Caco-2 (cell line): Measurements from ENCODE around the gene ING1. TPM values are rescaled to one million over a fixed set of nuclear protein-coding genes. Genes with fewer than 3 reads are reported as not detected.
"Not testable (repeated sequence)": the region's sequence is repeated elsewhere in the genome, so short reads cannot be mapped to it uniquely, and the experiment has no call there.

ENCODE experiments used
- BruUV-seq: library from RNA; stranded (reverse); fragments of 400-500 nt; replicated peaks from 2 replicates; lab custom pipeline; 2021; lab: Mats Ljungman, UMichigan
- CTCF ChIA-PET: fragments of 300-600 bp; sonication (Branson Sonifier 250); formaldehyde crosslinking; loops from one replicate; lab custom pipeline; 2022; ENCODE audit warnings: antibody characterized with exemption; lab: Charles Lee
- POLR2A ChIA-PET: fragments of 300-600 bp; sonication (Branson Sonifier 250); formaldehyde crosslinking; loops from one replicate; lab custom pipeline; 2022; ENCODE audit warnings: antibody characterized with exemption; lab: Charles Lee
- DNase-seq, 2 experiments: peaks; one replicate each; pipeline versions ENCODE4 v3.0.0 to v3.0.0-alpha.2; 2020 to 2022
- H3K27me3 ChIP-seq: replicated peaks from 2 replicates; pipeline ENCODE4 v1.6.0; 2011; ENCODE audit warnings: low read length; ENCODE audit not compliant: control insufficient read depth, insufficient read depth
- H3K36me3 ChIP-seq: 2 replicates; pipeline ENCODE4 v1.5.1; 2011; ENCODE audit warnings: low read length; ENCODE audit not compliant: control insufficient read depth, insufficient read depth
- H3K4me1 ChIP-seq: fragments of 250-450 bp; sonication (Bioruptor Pico); 2 replicates; pipeline ENCODE4 v1.5.1; 2020; ENCODE audit warnings: mild to moderate bottlenecking
- H3K4me3 ChIP-seq: 2 replicates; pipeline ENCODE4 v1.5.1; 2011; ENCODE audit warnings: low read depth, mild to moderate bottlenecking, control low read depth, low read length
- H3K9me3 ChIP-seq: fragments of 250-450 bp; sonication (Bioruptor Pico); 2 replicates; pipeline ENCODE4 v1.5.1; 2020; ENCODE audit warnings: mild to moderate bottlenecking, moderate library complexity
- H3K27ac Mint-ChIP-seq: one replicate; pipeline ENCODE4 v1.8.0; 2022; ENCODE audit warnings: mixed read lengths; ENCODE audit not compliant: unreplicated experiment
- H3K27me3 Mint-ChIP-seq: one replicate; pipeline ENCODE4 v1.8.0; 2022; ENCODE audit warnings: mixed read lengths; ENCODE audit not compliant: insufficient read depth, unreplicated experiment
- H3K36me3 Mint-ChIP-seq: one replicate; pipeline ENCODE4 v1.8.0; 2022; ENCODE audit warnings: mild to moderate bottlenecking, mixed read lengths; ENCODE audit not compliant: insufficient read depth, unreplicated experiment
- H3K4me1 Mint-ChIP-seq: one replicate; pipeline ENCODE4 v1.8.0; 2022; ENCODE audit warnings: low read depth, mixed read lengths; ENCODE audit not compliant: unreplicated experiment
- H3K4me3 Mint-ChIP-seq: one replicate; pipeline ENCODE4 v1.8.0; 2022; ENCODE audit warnings: mild to moderate bottlenecking, moderate library complexity, mixed read lengths; ENCODE audit not compliant: unreplicated experiment
- H3K9me3 Mint-ChIP-seq: one replicate; pipeline ENCODE4 v1.8.0; 2022; ENCODE audit warnings: mixed read lengths; ENCODE audit not compliant: unreplicated experiment
- CTCF ChIP-seq, 2 experiments: fragments of 200-600 bp in 1 of 2; IDR thresholded peaks; 1 replicate in 1 of 2; 2 replicates in 1 of 2; pipeline versions ENCODE4 v1.5.1 to v1.8.0; 2011 to 2022; ENCODE audit warnings: antibody characterized with exemption in 1 of 2, control low read depth in 1 of 2, inconsistent platforms in 1 of 2, low read depth in 1 of 2, low read length in 1 of 2, mild to moderate bottlenecking in 1 of 2, moderate library complexity in 1 of 2; ENCODE audit not compliant: insufficient read depth in 1 of 2, severe bottlenecking in 1 of 2, unreplicated experiment in 1 of 2
- intact Hi-C: fragments of 100-400 bp; cut with micrococcal nuclease; formaldehyde crosslinking; loops from one replicate; pipeline ENCODE4 v1.10.0; 2022; ENCODE audit not compliant: unreplicated experiment
- total RNA-seq: library from RNA; stranded (reverse); gene quantifications from 2 replicates; pipeline ENCODE4 v1.2.3, GENCODE V29; 2022

Gene ING1
- total RNA-seq, 1 experiment from 2014 or later: 17.9 TPM

- Histone ChIP-seq H3K9me3 (no peaks in the 10 kb centered on the region), H3K36me3 (no peaks in the 10 kb centered on the region; the same call in 1 of the 2 replicates), H3K4me1 (no peaks in the 10 kb centered on the region), H3K4me3 (no peak overlapping the region), H3K27me3 (no peaks in the 10 kb centered on the region)
- ChIA-PET CTCF (no interaction called here), POLR2A (no interaction called here)
- intact Hi-C loops: no loop called here
- BruUV-seq: no TSS peak
- Mint-ChIP-seq H3K36me3 (peaks cover 60% of the 10 kb centered on the region), H3K9me3 (no peaks in the 10 kb centered on the region), H3K4me1 (peaks cover 6% of the 10 kb centered on the region), H3K27me3 (no peaks in the 10 kb centered on the region), H3K4me3 (no peak overlapping the region), H3K27ac (no peak overlapping the region)
- DNase-seq: no peak
- no peak for TF ChIP-seq CTCF (IDR thresholded peaks at IDR 0.05; ENCODE audit: insufficient read depth in 1 of 2, low read depth in 1 of 2, low read length in 1 of 2, severe bottlenecking in 1 of 2, unreplicated experiment in 1 of 2)
Observed at GRCh38 chr13:110689711-110690110, 23.8 kb upstream of the ING1 start.

- Mint-ChIP-seq H3K4me1 (peaks cover 2% of the 10 kb centered on the region), H3K4me3 (no peak overlapping the region), H3K27me3 (no peaks in the 10 kb centered on the region), H3K9me3 (no peaks in the 10 kb centered on the region), H3K36me3 (peaks cover 53% of the 10 kb centered on the region), H3K27ac (no peak overlapping the region)
- TF ChIP-seq CTCF (IDR thresholded peaks at IDR 0.05; ENCODE audit: insufficient read depth in 1 of 2, low read depth in 1 of 2, low read length in 1 of 2, severe bottlenecking in 1 of 2, unreplicated experiment in 1 of 2): no peak
- intact Hi-C loops: no loop called here
- Histone ChIP-seq H3K36me3 (no peaks in the 10 kb centered on the region; the same call in 1 of the 2 replicates), H3K27me3 (no peaks in the 10 kb centered on the region), H3K4me1 (no peaks in the 10 kb centered on the region), H3K4me3 (no peak overlapping the region), H3K9me3 (no peaks in the 10 kb centered on the region)
- DNase-seq: no peak
- no TSS peak for BruUV-seq
- POLR2A ChIA-PET: no interaction called here
- CTCF ChIA-PET: no interaction called here
Observed at GRCh38 chr13:110690516-110690915, 23.0 kb upstream of the ING1 start.

- not testable (repeated sequence) for H3K9me3 Mint-ChIP-seq, BruUV-seq, DNase-seq
Observed at GRCh38 chr13:110695774-110696173, 17.7 kb upstream of the ING1 start.

GRCh38 chr13:110696776-110697175, 16.7 kb upstream of the ING1 start:
- intact Hi-C loops: no loop called here
- no peak overlapping the region for H3K27ac Mint-ChIP-seq
- H3K4me1 ChIP-seq: no peaks in the 10 kb centered on the region
- H3K27me3 Mint-ChIP-seq: no peaks in the 10 kb centered on the region
- POLR2A ChIA-PET: no interaction called here
- no peak overlapping the region for H3K4me3 ChIP-seq
- TF ChIP-seq CTCF (IDR thresholded peaks at IDR 0.05; ENCODE audit: insufficient read depth in 1 of 2, low read depth in 1 of 2, low read length in 1 of 2, severe bottlenecking in 1 of 2, unreplicated experiment in 1 of 2): no peak
- CTCF ChIA-PET: no interaction called here
- no peaks in the 10 kb centered on the region for H3K27me3 ChIP-seq
- DNase-seq: no peak
- H3K9me3 ChIP-seq: no peaks in the 10 kb centered on the region
- no peak overlapping the region for H3K4me3 Mint-ChIP-seq
- peaks cover 3% of the 10 kb centered on the region for H3K36me3 ChIP-seq
- no peaks in the 10 kb centered on the region for H3K4me1 Mint-ChIP-seq
- peaks cover 66% of the 10 kb centered on the region for H3K36me3 Mint-ChIP-seq
- no peaks in the 10 kb centered on the region for H3K9me3 Mint-ChIP-seq
- no TSS peak for BruUV-seq

More at GRCh38 chr13:110695774-110696173, 17.7 kb upstream of the ING1 start:
- H3K4me1 Mint-ChIP-seq, H3K4me3 ChIP-seq, intact Hi-C loops, CTCF ChIA-PET, H3K36me3 ChIP-seq, POLR2A ChIA-PET, H3K27me3 ChIP-seq, H3K4me3 Mint-ChIP-seq, H3K27me3 Mint-ChIP-seq, H3K4me1 ChIP-seq, H3K27ac Mint-ChIP-seq, H3K9me3 ChIP-seq: not testable (repeated sequence)
- peaks cover 70% of the 10 kb centered on the region for H3K36me3 Mint-ChIP-seq
